SK-N-SH treated with all-trans-retinoic acid at 6 μM for 48 hours (cell line): ENCODE measurements around the gene SDR39U1.

Source experiments
- ATAC-seq: fragments of 200-7000 bp; cut with Tn5 transposase; 3 replicates; pipeline ENCODE4 v1.9.1; 2020; ENCODE audit warnings: mild to moderate bottlenecking, moderate library complexity
- ARNTL ChIP-seq: fragments of 450-650 bp; formaldehyde crosslinking; IDR thresholded peaks from 2 replicates; pipeline ENCODE4 v1.5.0; 2020; ENCODE audit warnings: low read depth, mild to moderate bottlenecking, moderate library complexity, borderline replicate concordance
- BACH2 ChIP-seq: fragments of 250-450 bp; sonication (Bioruptor Pico); IDR thresholded peaks from 2 replicates; pipeline ENCODE4 v1.9.0; 2021; ENCODE audit warnings: mild to moderate bottlenecking, borderline replicate concordance
- CREB5 ChIP-seq: fragments of 250-450 bp; sonication (Bioruptor Pico); IDR thresholded peaks from 2 replicates; pipeline ENCODE4 v1.5.1; 2020; ENCODE audit warnings: low read depth, mild to moderate bottlenecking, moderate library complexity
- CSRNP3 ChIP-seq: fragments of 250-450 bp; sonication (Bioruptor Pico); IDR thresholded peaks from 2 replicates; pipeline ENCODE4 v1.5.1; 2021; ENCODE audit warnings: mild to moderate bottlenecking, moderate library complexity
- ESRRG ChIP-seq: fragments of 250-450 bp; sonication (Bioruptor Pico); IDR thresholded peaks from 2 replicates; pipeline ENCODE4 v1.6.1; 2021; ENCODE audit warnings: mild to moderate bottlenecking
- GLIS3 ChIP-seq: fragments of 250-450 bp; sonication (Bioruptor Pico); IDR thresholded peaks from 2 replicates; pipeline ENCODE4 v1.5.0; 2020; ENCODE audit warnings: mild to moderate bottlenecking, moderate library complexity
- ISL1 ChIP-seq: fragments of 250-450 bp; sonication (Bioruptor Pico); IDR thresholded peaks from 2 replicates; pipeline ENCODE4 v2.1.2; 2022; ENCODE audit warnings: mild to moderate bottlenecking, moderate library complexity
- OSR1 ChIP-seq: fragments of 250-450 bp; sonication (Bioruptor Pico); IDR thresholded peaks from 2 replicates; pipeline ENCODE4 v1.8.0; 2022; ENCODE audit warnings: moderate library complexity, mild to moderate bottlenecking, inconsistent platforms
- PATZ1 ChIP-seq: fragments of 250-450 bp; sonication (Bioruptor Pico); IDR thresholded peaks from 2 replicates; pipeline ENCODE4 v1.8.0; 2020; ENCODE audit warnings: mild to moderate bottlenecking, moderate library complexity, borderline replicate concordance
- POU6F1 ChIP-seq: fragments of 250-450 bp; sonication (Bioruptor Pico); IDR thresholded peaks from 2 replicates; pipeline ENCODE4 v1.8.0; 2021; ENCODE audit warnings: low read depth, mild to moderate bottlenecking, moderate library complexity, borderline replicate concordance
- PPARA ChIP-seq: fragments of 250-450 bp; sonication (Bioruptor Pico); IDR thresholded peaks from 2 replicates; pipeline ENCODE4 v1.5.0; 2020; ENCODE audit warnings: mild to moderate bottlenecking, borderline replicate concordance
- RARB ChIP-seq: fragments of 250-450 bp; sonication (Bioruptor Pico); IDR thresholded peaks from 2 replicates; pipeline ENCODE4 v1.8.0; 2021; ENCODE audit warnings: mild to moderate bottlenecking, moderate library complexity
- SNAI2 ChIP-seq: fragments of 250-450 bp; sonication (Bioruptor Pico); IDR thresholded peaks from 2 replicates; pipeline ENCODE4 v1.5.0; 2020; ENCODE audit warnings: mild to moderate bottlenecking, moderate library complexity
- TCF4 ChIP-seq: fragments of 250-450 bp; sonication (Bioruptor Pico); IDR thresholded peaks from 2 replicates; pipeline ENCODE4 v1.8.0; 2021; ENCODE audit warnings: mild to moderate bottlenecking, moderate library complexity, borderline replicate concordance
- TOX ChIP-seq: fragments of 250-450 bp; sonication (Bioruptor Pico); IDR thresholded peaks from 2 replicates; pipeline ENCODE4 v1.8.0; 2021; ENCODE audit warnings: mild to moderate bottlenecking, moderate library complexity, borderline replicate concordance
- TSHZ2 ChIP-seq: fragments of 250-450 bp; sonication (Bioruptor Pico); IDR thresholded peaks from 2 replicates; pipeline ENCODE4 v1.5.0; 2020; ENCODE audit warnings: mild to moderate bottlenecking, moderate library complexity
- ZC3H10 ChIP-seq: fragments of 250-450 bp; sonication (Bioruptor Pico); IDR thresholded peaks from 2 replicates; pipeline ENCODE4 v1.5.1; 2021; ENCODE audit warnings: mild to moderate bottlenecking, moderate library complexity
- ZFP3 ChIP-seq: fragments of 250-450 bp; sonication (Bioruptor Pico); IDR thresholded peaks from 2 replicates; pipeline ENCODE4 v1.5.0; 2020; ENCODE audit warnings: mild to moderate bottlenecking, moderate library complexity
- ZNF565 ChIP-seq: fragments of 450-650 bp; formaldehyde crosslinking; conservative IDR thresholded peaks from 2 replicates; pipeline ENCODE4 v1.5.0; 2020; ENCODE audit warnings: low read depth, mild to moderate bottlenecking, moderate library complexity
- ZNF70 ChIP-seq: fragments of 450-650 bp; formaldehyde crosslinking; IDR thresholded peaks from 2 replicates; pipeline ENCODE4 v1.5.0; 2020; ENCODE audit warnings: mild to moderate bottlenecking, moderate library complexity
- ZNF8 ChIP-seq: fragments of 450-650 bp; formaldehyde crosslinking; IDR thresholded peaks from 2 replicates; pipeline ENCODE4 v1.5.0; 2020; ENCODE audit warnings: mild to moderate bottlenecking, moderate library complexity

Gene SDR39U1

GRCh38 chr14:24459331-24459730, 16.8 kb upstream of the SDR39U1 start:
- ATAC-seq = no peak
- TF ChIP-seq SNAI2 (CRISPR knock-in tag) (no peak), TOX (CRISPR knock-in tag) (no peak), PPARA (no peak), RARB (no peak), BACH2 (CRISPR knock-in tag) (no peak), CREB5 (CRISPR knock-in tag) (no peak), ZFP3 (CRISPR knock-in tag) (no peak)

- ATAC-seq = no peak
- no peak for TF ChIP-seq CREB5 (CRISPR knock-in tag)
- TF ChIP-seq PATZ1 = no peak
- TF ChIP-seq OSR1 (CRISPR knock-in tag) = no peak
- no peak for TF ChIP-seq RARB
- TF ChIP-seq ARNTL (CRISPR knock-in tag) = no peak
- no peak for TF ChIP-seq BACH2 (CRISPR knock-in tag)
- TF ChIP-seq SNAI2 (CRISPR knock-in tag) = no peak
- no peak for TF ChIP-seq ISL1
- no peak for TF ChIP-seq ZNF70 (CRISPR knock-in tag)
- no peak for TF ChIP-seq ZNF8 (CRISPR knock-in tag)
- no peak for TF ChIP-seq ZFP3 (CRISPR knock-in tag)
- TF ChIP-seq CSRNP3 (CRISPR knock-in tag) = no peak
- TF ChIP-seq TCF4 (CRISPR knock-in tag) = no peak
- no peak for TF ChIP-seq POU6F1 (CRISPR knock-in tag)
- no peak for TF ChIP-seq PPARA
- no peak for TF ChIP-seq ZC3H10 (CRISPR knock-in tag)
- no peak for TF ChIP-seq ESRRG (CRISPR knock-in tag)
- no peak for TF ChIP-seq TSHZ2 (CRISPR knock-in tag)
- TF ChIP-seq TOX (CRISPR knock-in tag) = no peak
- no peak for TF ChIP-seq GLIS3 (CRISPR knock-in tag)
These were observed 16.2 kb upstream of the SDR39U1 start for GRCh38 chr14:24458736-24459135.

- ATAC-seq = no peak
- TF ChIP-seq ESRRG (CRISPR knock-in tag) (no peak), ZNF565 (CRISPR knock-in tag) (no peak), PATZ1 (no peak), BACH2 (CRISPR knock-in tag) (no peak), TOX (CRISPR knock-in tag) (no peak), CREB5 (CRISPR knock-in tag) (no peak), ZNF8 (CRISPR knock-in tag) (no peak), GLIS3 (CRISPR knock-in tag) (no peak), POU6F1 (CRISPR knock-in tag) (no peak), PPARA (no peak), TCF4 (CRISPR knock-in tag) (no peak)
These were observed 14.4 kb upstream of the SDR39U1 start for GRCh38 chr14:24456980-24457379.
